DMS 273 treated with DMSO at 0.1 percent for 48 hours (cell line): ENCODE measurements around the gene CCL28.
"Not testable (repeated sequence)": the region's sequence is repeated elsewhere in the genome, so short reads cannot be mapped to it uniquely, and the experiment has no call there.

Experiments used
- DNase-seq: peaks from one replicate; lab custom pipeline; 2025; lab: John Stamatoyannopoulos, UW

The CCL28 gene

DNA sequence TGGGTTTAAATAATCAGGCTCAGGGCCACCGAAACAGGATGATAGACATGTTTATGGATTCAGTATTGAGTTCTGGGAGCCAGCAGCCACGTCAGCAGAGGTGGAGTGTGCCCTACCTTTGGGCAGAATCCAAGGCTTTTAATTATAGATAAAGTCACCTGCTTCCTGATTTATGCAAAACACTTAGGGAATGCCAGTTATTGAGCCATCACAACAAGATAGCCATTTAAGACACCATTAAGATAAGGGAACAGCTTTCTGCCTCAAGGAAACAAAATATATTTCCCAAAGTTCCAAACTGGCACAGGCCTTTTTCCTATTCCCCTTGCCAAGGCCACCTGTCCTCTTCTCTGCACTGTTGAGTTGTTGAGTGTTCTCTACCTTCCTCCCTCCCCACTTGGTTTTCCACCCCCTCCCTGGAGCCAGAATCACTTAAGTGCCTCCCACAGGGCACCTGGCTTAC, 2.4 kb downstream of the CCL28 start:
- DNase-seq = no peak

DNA sequence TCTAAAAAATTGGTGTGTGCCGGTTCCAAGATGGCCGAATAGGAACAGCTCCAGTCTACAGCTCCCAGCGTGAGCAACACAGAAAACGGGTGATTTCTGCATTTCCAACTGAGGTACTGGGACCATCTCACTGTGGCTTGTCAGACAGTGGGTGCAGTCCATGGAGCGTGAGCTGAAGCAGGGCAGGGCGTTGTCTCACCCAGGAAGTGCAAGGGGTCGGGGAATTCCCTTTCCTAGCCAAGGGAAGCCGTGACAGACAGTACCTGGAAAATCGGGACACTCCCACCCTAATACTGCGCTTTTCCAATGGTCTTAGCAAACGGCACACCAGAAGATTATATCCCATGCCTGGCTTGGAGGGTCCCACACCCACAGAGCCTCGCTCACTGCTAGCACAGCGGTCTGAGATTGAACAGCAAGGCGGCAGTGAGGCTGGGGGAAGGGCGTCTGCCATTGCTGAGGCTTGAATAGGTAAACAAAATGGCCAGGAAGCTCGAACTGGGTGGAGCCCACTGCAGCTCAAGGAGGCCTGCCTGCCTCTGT, 9.6 kb downstream of the CCL28 start:
- DNase-seq = not testable (repeated sequence)

DNA sequence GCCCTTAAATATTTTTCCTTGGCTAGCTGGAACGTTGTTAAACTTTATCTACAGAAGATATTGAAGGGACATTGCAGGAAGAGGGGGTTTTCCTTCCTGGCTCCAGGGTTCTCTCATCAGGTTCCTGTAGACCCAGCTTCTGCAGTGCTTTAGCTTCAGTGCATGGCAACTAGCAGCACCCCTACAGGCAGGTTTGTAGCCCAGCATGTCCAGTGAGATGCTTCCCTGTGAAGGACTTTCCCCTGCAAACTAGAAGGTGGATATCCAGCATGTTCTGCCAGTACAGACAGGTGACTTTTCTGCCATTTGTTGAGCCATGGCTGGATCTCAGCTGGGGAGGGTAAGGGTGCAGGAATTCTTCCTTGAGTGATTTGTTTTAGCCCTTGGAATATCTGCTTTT, 10.4 kb downstream of the CCL28 start:
- DNase-seq = no peak

DNA sequence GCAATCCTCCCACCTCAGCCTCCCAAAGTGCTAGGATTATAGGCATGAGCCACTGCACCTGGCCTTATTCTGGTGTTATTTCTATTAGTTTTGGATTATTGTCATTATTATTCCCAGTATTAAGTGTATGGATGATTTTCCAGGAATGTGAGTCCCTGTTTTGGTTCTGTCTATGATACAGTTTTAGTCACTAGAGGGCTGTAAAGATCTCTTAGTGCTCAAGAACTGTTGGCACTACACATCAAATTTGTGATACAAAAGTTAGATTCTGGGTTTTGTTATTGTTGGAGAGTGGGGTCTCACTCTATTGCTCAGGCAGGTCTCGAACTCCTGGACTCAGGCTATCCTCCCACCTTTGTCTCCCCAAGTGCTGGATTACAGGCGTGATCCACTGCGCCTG, 12.1 kb downstream of the CCL28 start:
- no peak for DNase-seq

DNA sequence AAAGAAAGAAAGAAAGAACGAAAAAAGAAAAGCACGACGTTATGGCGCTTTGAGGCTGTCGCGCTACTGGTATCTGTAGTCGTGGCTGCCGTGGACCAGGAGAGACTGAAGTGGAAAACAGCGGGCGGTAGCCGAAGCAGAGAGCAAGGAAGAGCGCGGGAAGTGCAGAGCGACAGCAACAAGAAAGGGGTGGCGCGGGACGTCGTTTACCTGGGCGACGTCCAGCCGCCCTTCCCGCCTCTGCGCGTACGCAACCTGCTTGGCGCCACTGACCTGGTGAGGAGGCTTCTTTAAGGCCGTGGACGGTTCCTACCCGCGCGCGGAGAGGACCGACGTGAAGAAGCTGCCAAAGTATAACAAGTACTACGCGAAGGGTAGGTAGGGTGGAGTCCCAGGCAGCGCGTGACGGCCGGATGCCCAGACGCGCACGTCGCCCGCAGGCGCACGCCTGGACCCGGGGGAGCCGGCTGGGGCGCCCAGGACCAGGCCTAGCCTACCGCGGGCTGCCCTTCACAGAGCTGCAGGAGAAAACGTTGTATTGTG, 15.4 kb downstream of the CCL28 start:
- no peak for DNase-seq

DNA sequence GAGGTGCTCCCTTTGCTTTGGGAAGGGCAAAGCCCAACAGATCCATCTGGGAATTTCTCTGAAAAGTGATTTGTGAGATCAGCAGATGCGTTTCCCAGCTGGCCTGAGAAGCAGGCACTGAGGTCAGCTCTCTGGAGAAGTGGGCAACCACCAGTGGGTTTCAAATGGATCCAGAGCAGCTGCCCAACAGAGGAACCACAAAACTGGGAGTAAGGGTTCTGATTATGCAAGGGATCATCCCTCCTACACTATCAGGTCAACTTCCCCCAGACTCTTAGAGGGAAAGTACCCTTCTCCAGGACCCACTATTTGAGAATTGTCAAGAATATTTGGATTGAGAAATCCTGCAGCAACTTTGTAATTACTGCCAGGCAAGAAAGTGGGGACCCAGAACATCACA, 21.7 kb downstream of the CCL28 start:
- DNase-seq = no peak

DNA sequence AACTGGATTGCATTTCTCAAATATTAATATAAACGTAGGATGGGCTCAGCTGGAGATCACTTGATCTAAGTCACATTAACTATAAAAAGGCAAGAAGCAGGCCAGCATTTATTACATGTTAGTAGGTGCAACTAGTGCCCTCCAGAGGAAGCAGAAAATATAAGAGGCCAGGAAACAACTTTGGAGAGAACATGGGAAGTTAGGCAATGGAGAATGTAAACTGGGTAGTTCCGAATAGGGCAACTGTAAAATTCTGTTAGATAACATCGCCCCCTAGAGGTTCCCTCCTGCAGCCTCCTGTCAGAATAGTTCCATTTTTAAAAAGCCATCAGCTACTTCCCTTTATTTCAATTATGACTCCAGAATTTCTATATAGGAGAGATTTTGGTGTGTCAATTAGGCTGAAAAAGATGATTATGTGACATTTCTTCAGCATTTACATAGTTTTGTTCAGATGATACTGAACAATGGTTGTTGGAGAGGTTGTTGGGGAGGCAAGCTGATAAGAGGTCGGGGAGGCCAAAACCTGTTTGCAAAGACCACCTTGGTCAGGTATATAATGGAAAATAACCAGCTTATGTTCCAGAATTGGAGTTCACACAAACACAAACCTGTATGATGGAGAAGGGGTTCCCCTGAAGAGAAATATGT, 22.4 kb downstream of the CCL28 start:
- peak; percentile 87 for DNase-seq

DNA sequence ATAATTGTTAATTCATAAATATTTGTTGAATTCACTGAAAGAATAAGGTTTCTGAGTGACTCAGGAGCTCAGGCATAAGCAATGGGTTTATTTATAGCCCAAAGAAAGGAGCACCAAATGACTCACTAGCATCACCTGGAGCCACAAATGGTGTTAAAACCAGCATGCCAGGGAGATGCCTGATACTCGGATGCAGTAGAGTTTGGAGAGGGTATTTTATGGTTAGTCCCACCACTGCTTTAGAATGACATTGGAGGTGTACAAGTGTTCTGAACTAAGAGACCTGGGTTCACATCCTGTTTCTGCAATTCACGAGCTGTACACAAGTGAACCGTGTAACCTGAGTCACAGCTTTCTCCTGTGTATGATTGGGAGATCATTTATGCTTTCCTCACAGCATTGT, 25.2 kb downstream of the CCL28 start:
- no peak for DNase-seq

DNA sequence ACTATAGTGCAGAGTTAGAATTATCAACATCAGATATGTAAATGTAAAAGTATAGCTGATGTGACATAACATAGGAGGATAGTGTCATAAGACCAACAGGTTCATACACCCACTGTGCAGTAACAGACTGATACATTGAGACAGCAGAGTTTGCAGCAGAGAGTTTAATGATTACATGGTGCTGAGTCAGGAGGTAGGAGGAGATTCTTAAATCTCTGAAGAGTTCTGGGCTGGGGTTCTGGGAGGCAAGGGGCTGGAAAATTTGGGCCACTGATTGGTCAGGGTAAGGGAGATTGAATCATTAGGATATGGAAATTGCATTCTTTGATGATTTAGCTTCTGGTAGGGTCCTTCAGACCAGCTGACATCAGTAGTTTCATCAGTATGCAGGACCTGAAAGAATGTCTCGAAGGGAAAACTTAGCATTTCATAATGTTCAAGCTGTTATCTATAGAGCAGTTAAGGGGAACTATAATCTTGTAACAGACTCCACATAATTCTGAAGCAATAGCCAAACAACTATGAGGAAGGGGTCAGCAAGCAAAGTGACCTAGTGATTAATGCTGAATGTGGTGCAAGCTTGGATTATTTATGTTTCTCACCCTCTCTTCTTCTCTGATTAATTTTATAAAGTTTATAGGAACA, 35.6 kb downstream of the CCL28 start:
- no peak for DNase-seq

DNA sequence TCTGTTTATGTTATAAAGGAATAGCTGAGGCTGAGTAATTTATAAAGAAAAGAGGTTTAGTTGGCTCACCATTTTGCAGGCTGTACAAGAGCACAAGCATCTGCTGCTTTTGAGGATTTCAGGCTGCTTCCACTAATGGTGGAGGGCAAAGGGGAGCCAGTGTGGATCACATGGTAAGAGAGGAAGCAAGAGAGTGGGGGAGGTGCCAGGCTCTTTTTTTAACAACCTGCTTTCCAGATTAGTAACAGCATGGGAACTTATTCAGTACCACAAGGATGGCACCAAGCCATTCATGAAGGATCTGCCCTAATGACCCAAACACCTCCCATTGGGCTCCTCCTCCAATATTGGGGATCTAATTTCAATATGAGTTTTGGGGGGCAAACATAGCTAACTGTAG, 40.4 kb downstream of the CCL28 start:
- DNase-seq = no peak

DNA sequence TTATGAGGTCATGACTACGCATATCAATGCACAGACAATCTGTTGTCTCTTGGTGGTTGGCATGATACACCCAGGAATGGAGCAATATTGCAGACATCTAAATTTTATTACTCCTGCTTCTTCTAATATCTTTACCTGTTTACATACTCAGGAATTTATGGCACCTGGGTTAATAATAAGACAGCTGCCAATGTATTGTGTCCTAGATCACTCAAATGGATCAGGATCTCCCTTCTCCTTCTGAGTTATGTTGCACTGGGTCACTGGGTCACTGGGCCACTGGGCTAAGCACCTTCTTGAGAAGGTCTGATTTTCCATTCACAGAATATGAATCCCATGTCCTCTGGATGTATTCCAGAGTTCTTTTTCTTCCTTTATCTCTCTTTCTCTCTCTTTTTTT, 41.8 kb downstream of the CCL28 start:
- no peak for DNase-seq

DNA sequence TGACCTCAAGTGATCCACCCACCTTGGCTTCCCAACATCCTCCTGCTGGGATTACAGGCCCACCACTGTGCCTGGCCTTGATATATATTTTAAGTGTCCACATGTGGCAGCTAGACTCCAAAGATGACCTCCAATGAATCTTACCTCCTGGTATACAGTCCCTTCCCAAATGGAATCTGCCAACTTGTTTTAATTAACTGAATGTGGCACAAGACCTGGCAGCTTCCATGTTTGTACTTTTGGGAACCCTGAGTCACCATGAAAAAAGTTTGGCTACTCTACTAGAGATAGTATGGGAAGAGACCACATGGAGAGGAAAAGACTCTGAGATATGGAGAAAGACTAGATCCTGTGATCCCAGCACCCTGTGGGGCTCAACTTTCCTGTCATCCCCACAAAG, 42.5 kb downstream of the CCL28 start:
- no peak for DNase-seq

DNA sequence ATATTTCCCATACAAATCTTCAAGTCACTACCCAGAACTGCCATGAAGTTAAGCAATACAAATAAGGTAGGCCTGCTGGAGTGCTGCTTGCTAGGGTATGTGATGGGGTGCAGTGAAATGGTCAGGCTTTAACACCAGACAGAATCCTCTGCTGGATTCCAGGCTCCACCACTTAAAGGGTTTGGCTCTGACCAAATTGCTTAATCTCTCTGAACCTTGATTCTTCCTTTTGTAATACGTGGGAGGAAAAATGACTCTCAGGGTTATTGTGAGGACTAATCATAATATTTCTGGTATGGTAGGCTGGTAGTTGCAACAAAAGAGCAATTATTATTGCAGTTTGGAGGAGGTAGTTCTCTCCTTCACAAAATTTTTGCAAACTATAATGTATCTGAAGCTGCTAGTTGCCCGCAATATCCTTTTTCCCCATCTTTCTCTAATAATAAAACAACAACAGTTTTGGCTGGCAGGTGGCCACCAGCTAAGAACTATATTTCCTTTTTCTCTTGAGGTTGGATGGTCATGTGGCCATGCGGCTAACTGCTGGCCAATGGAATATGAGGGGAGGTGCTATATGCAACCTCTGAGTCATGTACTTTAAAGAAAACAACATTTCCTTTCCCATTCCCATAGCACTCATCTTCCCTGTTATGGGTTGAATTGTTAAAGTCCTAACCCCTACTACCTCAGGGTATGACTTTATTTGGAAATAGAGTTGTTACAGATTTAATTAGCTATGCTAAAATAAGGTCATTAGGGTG, 44.1 kb downstream of the CCL28 start:
- DNase-seq = no peak

DNA sequence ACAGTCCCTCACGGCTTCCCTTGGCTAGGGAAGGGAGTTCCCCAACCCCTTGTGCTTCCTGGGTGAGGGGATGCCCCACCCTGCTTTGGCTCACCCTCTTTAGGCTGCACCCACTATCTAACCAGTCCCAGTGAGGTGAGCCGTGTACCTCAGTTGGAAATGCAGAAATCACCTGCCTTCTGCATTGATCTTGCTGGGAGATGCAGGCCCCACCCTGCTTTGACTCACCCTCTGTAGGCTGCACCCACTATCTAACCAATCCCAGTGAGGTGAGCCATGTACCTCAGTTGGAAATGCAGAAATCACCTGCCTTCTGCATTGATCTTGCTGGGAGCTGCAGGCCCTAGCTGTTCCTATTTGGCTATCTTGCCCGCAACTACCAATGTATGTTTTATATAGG, 44.7 kb downstream of the CCL28 start:
- no peak for DNase-seq

DNA sequence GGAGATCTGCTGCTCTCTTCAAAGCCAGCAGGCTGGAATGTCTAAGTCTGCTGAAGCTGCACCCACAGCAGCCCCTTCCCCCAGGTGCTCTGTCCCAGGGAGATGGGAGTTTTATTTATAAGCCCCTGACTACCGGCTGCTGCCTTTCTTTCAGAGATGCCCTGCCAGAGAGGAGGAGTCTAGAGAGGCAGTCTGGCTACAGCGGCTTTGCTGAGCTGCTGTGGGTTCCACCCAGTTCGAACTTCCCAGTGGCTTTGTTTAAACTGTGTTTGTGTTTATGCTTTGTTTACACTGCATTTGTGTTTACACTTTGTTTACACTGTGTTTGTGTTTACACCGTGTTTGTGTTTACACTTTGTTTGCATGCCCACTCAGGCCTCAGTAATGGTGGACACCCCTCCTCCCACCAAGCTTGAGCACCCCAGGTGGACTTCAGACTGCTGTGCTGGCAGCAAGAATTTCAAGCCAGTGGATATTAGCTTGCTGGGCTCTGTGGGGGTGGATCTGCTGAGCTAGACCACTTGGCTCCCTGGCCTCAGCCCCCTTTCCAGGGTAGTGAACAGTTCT, 45.4 kb downstream of the CCL28 start:
- not testable (repeated sequence) for DNase-seq

DNA sequence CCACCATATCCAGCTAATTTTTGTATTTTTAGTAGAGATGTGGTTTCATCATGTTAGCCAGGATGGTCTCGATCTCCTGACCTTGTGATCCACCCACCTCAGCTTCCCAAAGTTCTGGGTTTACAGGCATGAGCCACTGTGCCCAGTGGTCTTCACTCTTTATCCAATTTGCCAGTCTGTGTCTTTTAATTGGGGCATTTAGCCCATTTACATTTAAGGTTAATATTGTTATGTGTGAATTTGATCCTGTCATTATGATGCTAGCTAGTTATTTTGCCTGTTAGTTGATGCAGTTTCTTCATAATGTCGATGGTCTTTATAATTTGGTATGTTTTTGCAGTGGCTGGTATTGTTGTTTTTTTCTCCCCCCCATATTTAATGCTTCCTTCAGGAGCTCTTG, 47.0 kb downstream of the CCL28 start:
- DNase-seq = not testable (repeated sequence)

DNA sequence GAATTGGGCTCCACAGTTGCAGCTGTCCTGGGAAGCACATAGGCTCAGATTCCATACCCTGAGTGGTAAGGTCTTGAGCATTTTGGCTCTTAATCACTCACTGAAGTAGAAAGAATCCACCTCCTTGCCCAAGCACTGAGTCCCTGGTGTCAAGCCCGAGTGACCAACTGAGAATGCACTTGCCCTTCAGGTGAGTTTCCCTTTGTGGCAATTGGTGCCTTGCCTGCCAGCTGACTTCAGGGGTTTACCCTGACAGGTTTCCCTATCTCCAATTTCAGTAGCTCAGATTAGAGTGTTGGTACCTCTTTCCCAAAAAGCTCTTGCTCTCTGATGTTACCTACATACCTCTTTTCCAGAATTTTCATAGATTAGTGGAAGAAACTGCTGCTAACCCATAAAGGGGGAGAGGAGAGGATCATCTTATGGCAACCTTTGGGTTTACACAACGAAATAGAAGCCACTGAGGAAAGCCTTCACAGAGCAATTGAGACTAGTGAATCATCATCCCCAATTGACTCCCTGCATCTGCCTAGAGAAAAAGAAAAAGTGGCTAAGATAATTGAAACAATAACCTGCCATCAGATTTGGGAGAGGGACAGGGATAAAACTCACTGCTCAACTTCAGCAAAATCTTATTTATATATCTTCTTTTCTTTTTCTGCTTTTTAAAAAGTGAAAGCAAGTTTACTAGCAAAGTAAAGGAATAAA, 48.6 kb downstream of the CCL28 start:
- no peak for DNase-seq

DNA sequence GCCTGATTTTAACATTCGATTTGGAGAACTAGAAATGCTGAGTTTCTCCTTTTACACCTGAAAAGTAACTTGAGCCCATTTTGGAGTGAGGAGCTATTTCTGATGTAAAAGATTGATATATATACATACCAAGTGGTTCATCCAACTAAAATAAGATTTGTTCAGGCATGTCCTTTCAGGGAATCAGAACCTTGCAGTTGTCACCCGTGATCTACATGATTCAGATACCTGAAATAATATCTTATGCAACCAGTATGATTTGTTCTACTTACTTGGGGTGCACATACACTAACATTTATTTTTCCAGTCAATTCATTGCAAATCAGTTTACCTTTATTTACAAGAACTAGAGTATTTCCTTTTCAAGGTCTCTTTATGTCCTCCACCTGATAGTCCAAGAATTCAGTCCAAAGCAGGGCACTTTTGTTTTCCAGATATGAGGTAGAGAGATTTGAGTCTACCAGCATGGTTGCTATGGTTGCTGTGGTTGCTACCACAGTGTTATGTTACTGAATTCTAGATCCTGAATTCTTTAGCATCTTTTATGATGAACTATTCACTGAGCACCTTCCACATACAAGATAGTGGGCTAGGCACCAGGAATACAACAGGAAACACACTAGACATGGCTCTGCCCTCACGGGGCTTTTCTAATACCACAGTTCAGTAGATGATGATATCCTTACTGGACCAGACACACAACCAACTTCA, 49.3 kb downstream of the CCL28 start:
- DNase-seq = no peak

DNA sequence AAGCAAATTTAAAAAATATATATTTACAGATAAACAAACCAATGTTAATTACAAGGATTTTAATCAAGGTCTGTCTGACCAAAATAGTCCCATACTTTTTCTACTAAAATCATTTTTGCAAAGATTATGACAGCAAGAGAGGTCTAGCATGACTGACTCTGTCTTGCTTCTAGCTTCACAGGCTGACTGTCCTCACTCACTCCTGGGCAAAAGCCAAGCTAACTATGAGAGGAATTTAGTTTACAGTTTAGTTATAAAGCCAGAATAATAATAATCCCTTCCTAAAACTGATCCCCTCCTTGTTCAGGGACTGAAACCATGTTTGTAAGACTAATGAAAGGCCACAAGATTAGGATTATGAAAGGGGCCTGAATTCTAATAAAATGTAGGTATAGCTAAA, 53.5 kb downstream of the CCL28 start:
- no peak for DNase-seq

DNA sequence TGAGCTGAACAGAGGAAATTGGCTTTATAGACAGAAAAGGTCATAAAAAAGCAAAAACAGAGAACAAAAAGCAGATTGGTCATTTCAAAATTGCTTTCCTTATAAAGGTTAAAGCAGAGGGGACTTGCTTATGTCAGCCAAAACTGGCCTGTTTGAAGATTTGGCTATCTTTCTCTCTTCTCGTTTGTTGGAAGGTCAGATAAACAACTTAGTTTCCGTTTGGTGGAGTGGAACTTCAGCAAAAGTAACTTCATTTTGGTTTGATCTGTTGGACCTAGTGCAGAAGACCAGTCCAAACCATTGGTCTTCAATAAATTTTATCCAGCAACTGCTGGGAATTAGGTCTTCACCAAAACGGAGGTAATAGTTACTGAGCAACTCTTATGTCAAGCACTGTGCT, 53.9 kb downstream of the CCL28 start:
- no peak for DNase-seq

DNA sequence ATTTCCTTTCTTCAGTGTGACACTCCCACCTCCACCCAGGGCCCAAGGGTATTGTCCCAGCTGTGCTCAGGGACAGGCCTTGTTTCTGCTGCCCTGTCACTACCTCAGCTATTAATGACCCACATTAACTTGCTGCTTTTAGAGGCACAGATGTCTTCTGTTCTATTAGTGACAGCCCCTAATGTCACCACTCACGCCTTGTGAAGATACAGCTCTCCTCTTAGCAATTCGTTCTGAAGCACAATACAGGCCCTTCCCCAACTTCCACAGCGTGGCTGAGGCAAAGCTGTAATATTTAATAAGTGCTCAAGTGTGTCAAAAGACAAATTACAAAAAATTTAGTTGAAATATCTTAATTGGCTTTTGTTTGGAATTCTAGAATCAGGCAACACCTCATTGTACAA, 54.3 kb downstream of the CCL28 start:
- no peak for DNase-seq
